Type B pancreatic cell (in vitro differentiated cells): ENCODE data around the gene KIRREL3. TPM values are rescaled to one million over a fixed set of nuclear protein-coding genes. Genes with fewer than 3 reads are reported as not detected.

Source experiments
- DNase-seq: peaks from one replicate; pipeline ENCODE4 v3.0.0; 2021; ENCODE audit warnings: mixed read lengths; ENCODE audit not compliant: unreplicated experiment; ENCODE audit errors: extremely low spot score
- H3K27ac Mint-ChIP-seq: 2 replicates; pipeline ENCODE4 v1.8.0; 2021; ENCODE audit warnings: mild to moderate bottlenecking, mixed read lengths
- H3K27me3 Mint-ChIP-seq: 2 replicates; pipeline ENCODE4 v1.8.0; 2021; ENCODE audit warnings: mixed read lengths
- H3K36me3 Mint-ChIP-seq: 2 replicates; pipeline ENCODE4 v1.8.0; 2021; ENCODE audit warnings: mixed read lengths
- H3K4me1 Mint-ChIP-seq: one replicate; pipeline ENCODE4 v1.8.0; 2021; ENCODE audit warnings: mixed read lengths; ENCODE audit not compliant: unreplicated experiment
- H3K4me3 Mint-ChIP-seq: 2 replicates; pipeline ENCODE4 v1.8.0; 2021; ENCODE audit warnings: mild to moderate bottlenecking, mixed read lengths
- H3K9me3 Mint-ChIP-seq: 2 replicates; pipeline ENCODE4 v1.8.0; 2021; ENCODE audit warnings: mixed read lengths
- CTCF ChIP-seq: fragments of 200-600 bp; sonication (generic); conservative IDR thresholded peaks from 2 replicates; pipeline ENCODE4 v1.5.0; 2021; ENCODE audit warnings: antibody characterized with exemption, mild to moderate bottlenecking
- total RNA-seq: library from RNA; stranded (reverse); gene quantifications from 2 replicates; pipeline ENCODE4 v1.2.1, GENCODE V29; 2021; ENCODE audit warnings: low replicate concordance

Gene KIRREL3
- total RNA-seq, 1 donor from 2014 or later = 4.1 TPM

- Mint-ChIP-seq H3K27me3 (peaks cover 3% of the 10 kb centered on the region), H3K4me3 (no peak overlapping the region), H3K9me3 (no peaks in the 10 kb centered on the region), H3K4me1 (peaks cover 9% of the 10 kb centered on the region), H3K27ac (no peak overlapping the region), H3K36me3 (no peaks in the 10 kb centered on the region)
- no peak for TF ChIP-seq CTCF
- DNase-seq = no peak
These were observed 203.0 kb downstream of the KIRREL3 start for GRCh38 chr11:126797457-126798169.

GRCh38 chr11:126793596-126793995 lies 207.0 kb downstream of the KIRREL3 start:
- Mint-ChIP-seq H3K27me3 (peaks cover 9% of the 10 kb centered on the region), H3K36me3 (no peaks in the 10 kb centered on the region)

GRCh38 chr11:126791991-126792390 lies 208.6 kb downstream of the KIRREL3 start:
- TF ChIP-seq CTCF = no peak
- H3K27me3 Mint-ChIP-seq = peaks cover 9% of the 10 kb centered on the region
- DNase-seq = no peak
- no peak overlapping the region for H3K27ac Mint-ChIP-seq
- H3K4me3 Mint-ChIP-seq = no peak overlapping the region
- no peaks in the 10 kb centered on the region for H3K9me3 Mint-ChIP-seq
- peaks cover 5% of the 10 kb centered on the region for H3K4me1 Mint-ChIP-seq
- no peaks in the 10 kb centered on the region for H3K36me3 Mint-ChIP-seq

More at GRCh38 chr11:126793596-126793995, 207.0 kb downstream of the KIRREL3 start:
- Mint-ChIP-seq H3K9me3 (no peaks in the 10 kb centered on the region), H3K27ac (no peak overlapping the region), H3K4me1 (peaks cover 5% of the 10 kb centered on the region), H3K4me3 (no peak overlapping the region)
- DNase-seq = no peak
- no peak for TF ChIP-seq CTCF

- Mint-ChIP-seq H3K27ac (no peak overlapping the region), H3K4me1 (peaks cover 5% of the 10 kb centered on the region), H3K9me3 (no peaks in the 10 kb centered on the region), H3K36me3 (no peaks in the 10 kb centered on the region), H3K4me3 (no peak overlapping the region), H3K27me3 (peaks cover 9% of the 10 kb centered on the region)
- no peak for TF ChIP-seq CTCF
- DNase-seq = no peak
These were observed 209.1 kb downstream of the KIRREL3 start for GRCh38 chr11:126791446-126791845.

DNA sequence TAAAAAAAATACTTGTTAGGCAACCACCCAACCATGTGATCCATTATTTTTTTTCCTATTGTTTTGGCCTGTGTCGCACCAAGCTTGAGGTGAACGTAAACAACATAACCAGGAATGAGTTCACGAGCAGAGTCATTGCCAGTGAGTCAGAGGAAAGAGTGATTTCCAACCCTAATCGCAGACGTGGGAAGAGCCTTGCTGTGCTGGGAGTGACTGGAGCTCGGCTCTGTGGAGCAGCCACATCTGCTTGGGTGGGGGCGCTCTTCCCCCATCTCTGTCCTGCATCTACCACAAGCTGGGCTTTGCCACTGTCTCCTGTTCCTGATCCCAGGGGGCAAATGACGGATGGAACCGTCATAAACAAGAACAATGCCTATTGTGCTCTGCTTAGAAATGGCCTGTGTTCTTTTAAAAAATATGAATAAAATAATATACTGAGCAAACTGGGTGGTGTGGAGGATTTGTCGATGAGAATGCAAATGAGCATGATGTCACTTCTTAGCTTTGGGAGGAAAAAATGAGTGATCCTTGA lies 210.0 kb downstream of the KIRREL3 start:
- no peaks in the 10 kb centered on the region for H3K36me3 Mint-ChIP-seq
- H3K27me3 Mint-ChIP-seq = peaks cover 9% of the 10 kb centered on the region
- H3K9me3 Mint-ChIP-seq = no peaks in the 10 kb centered on the region
- no peak for TF ChIP-seq CTCF
- peaks cover 5% of the 10 kb centered on the region for H3K4me1 Mint-ChIP-seq
- no peak overlapping the region for H3K27ac Mint-ChIP-seq
- H3K4me3 Mint-ChIP-seq = no peak overlapping the region
- DNase-seq = no peak
